CD4-positive, alpha-beta T cell treated with Interleukin-15 for 4 hours (primary cell): ENCODE results near the gene POMT2.
"Not testable (repeated sequence)": the region's sequence is repeated elsewhere in the genome, so short reads cannot be mapped to it uniquely, and the experiment has no call there.

Experiments used
- DNase-seq: peaks from one replicate; pipeline ENCODE4 v3.0.0-alpha.2; 2020; ENCODE audit warnings: low spot score

The POMT2 gene

GRCh38 chr14:77296906-77297305, 23.8 kb downstream of the POMT2 start:
- no peak for DNase-seq

- no peak for DNase-seq
Observed at GRCh38 chr14:77296155-77296554, 24.5 kb downstream of the POMT2 start.

GRCh38 chr14:77290705-77291104, 30.0 kb downstream of the POMT2 start:
- DNase-seq, result no peak

GRCh38 chr14:77286576-77286975, 34.1 kb downstream of the POMT2 start:
- no peak for DNase-seq

GRCh38 chr14:77284466-77284865, 36.2 kb downstream of the POMT2 start:
- no peak for DNase-seq

GRCh38 chr14:77284066-77284465, 36.6 kb downstream of the POMT2 start:
- DNase-seq, result no peak

- DNase-seq, result no peak
Observed at GRCh38 chr14:77281852-77282410, 38.8 kb downstream of the POMT2 start.

GRCh38 chr14:77280921-77281320, 39.8 kb downstream of the POMT2 start:
- DNase-seq, result not testable (repeated sequence)

GRCh38 chr14:77279719-77280118, 41.0 kb downstream of the POMT2 start:
- DNase-seq, result no peak

GRCh38 chr14:77278461-77279230, 42.0 kb downstream of the POMT2 start:
- no peak for DNase-seq

- no peak for DNase-seq
Observed at GRCh38 chr14:77276959-77277358, 43.7 kb downstream of the POMT2 start.

GRCh38 chr14:77276295-77276935, 44.3 kb downstream of the POMT2 start:
- DNase-seq, result no peak

GRCh38 chr14:77275601-77276017, 45.1 kb downstream of the POMT2 start:
- DNase-seq, result no peak

GRCh38 chr14:77275041-77275580, 45.6 kb downstream of the POMT2 start:
- no peak for DNase-seq

GRCh38 chr14:77273796-77274195, 46.9 kb downstream of the POMT2 start:
- DNase-seq, result no peak

GRCh38 chr14:77272261-77272660, 48.4 kb downstream of the POMT2 start:
- DNase-seq, result no peak

GRCh38 chr14:77271113-77271710, 49.5 kb downstream of the POMT2 start, which contains the start of gene NGB:
Gene NGB, minus strand, starts transcription at chr14:77271206. Its CDS starts 269 bp downstream, at chr14:77270937.
- DNase-seq, result no peak

- DNase-seq, result no peak
Observed at GRCh38 chr14:77270361-77271112, 50.1 kb downstream of the POMT2 start.

GRCh38 chr14:77268989-77269600, 51.6 kb downstream of the POMT2 start:
- DNase-seq, result no peak

- no peak for DNase-seq
Observed at GRCh38 chr14:77267937-77268699, 52.6 kb downstream of the POMT2 start.

GRCh38 chr14:77266336-77266735, 54.3 kb downstream of the POMT2 start:
- DNase-seq, result no peak
